HK-2 (cell line): ENCODE measurements around the gene LRRC31.

Source experiments
- DNase-seq: peaks from one replicate; pipeline ENCODE4 v3.0.0-alpha.2; 2018; ENCODE audit not compliant: unreplicated experiment

LRRC31 gene

GRCh38 chr3:169813278-169813677, 56.5 kb downstream of the LRRC31 start:
- DNase-seq = no peak

- DNase-seq = peak; percentile 66
Observed at GRCh38 chr3:169812332-169813235, 57.2 kb downstream of the LRRC31 start, which contains the start of the genes LRRC34 and LRRIQ4. TSS of gene LRRC34 (minus strand) at chr3:169812904. CDS start at chr3:169812548, 356 bp downstream. TSS of gene LRRIQ4 (plus strand) at chr3:169812870. CDS start at chr3:169821922, 9,052 bp downstream.

- peak; percentile 24 for DNase-seq
Observed at GRCh38 chr3:169811631-169812331, 58.0 kb downstream of the LRRC31 start.

- DNase-seq = no peak
Observed at GRCh38 chr3:169809230-169809795, 60.4 kb downstream of the LRRC31 start.

- no peak for DNase-seq
Observed at GRCh38 chr3:169804681-169805080, 65.1 kb downstream of the LRRC31 start.

GRCh38 chr3:169792359-169792758, 77.4 kb downstream of the LRRC31 start:
- DNase-seq = no peak

GRCh38 chr3:169790687-169791429, 78.9 kb downstream of the LRRC31 start:
- DNase-seq = no peak

- DNase-seq = no peak
Observed at GRCh38 chr3:169790219-169790618, 79.5 kb downstream of the LRRC31 start.
